ENCODE measurements around the gene PTPRG. TPM values are rescaled to one million over a fixed set of nuclear protein-coding genes. Genes with fewer than 3 reads are reported as not detected.

The PTPRG gene
- total RNA-seq, 2 experiments from 2014 or later: 0.13 to 0.70 TPM

DNA sequence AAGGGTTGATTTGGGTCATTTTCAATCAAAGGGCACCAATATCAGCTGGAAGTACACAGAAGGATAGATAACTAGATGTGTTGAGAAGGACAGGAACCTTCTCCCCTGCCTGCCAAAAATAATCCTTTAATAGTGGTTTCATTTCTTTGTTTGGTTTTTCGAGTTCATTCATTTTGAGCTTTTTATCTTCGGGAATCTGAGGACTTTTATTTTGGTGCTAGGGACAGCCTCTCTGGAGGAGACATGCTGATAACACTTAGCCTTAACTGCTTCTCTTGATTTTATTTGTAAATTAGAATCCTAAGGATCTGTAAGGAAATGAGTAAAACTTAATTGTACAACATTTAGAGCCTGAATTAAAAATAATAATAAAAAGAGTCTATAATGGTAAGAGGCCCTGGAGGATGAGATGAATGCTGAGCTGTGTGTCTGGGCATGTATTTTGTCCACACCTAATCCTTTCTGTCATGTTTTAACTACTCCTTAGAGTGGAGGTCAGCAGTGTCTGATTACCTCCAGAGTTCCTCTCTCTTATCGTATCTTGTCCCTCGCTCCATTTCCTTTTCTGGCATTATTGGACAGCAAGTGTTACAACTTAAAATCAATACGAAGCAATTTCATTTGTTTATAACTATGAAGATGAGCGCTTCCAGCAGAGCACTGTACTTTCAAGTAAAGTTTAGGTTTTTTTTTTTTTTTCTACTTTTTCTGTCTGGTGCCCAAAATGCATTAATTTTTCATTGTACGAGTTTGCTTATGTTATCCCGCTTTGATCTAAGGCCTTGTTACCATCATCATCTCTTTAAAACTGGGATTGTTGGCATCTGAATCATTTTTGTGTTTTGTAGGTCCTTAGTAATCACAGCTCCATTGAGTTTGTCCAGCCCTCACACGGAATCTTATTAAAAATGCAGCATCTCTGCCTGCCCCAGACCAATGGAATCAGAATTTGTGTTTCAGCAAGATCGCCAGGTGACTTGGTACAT, 22.8 kb downstream of the PTPRG start:
- DNase-seq (ENCODE audit: low spot score): no peak
- no peaks in the 10 kb centered on the region for H4K20me1 ChIP-seq (ENCODE audit: insufficient read depth, low read length)
- no peak overlapping the region for H3K4me2 ChIP-seq (ENCODE audit: low read length)
- no peaks in the 10 kb centered on the region for H3K36me3 ChIP-seq (ENCODE audit: insufficient read depth, low read length)
- intact Hi-C loops (cut with micrococcal nuclease; ENCODE audit: unreplicated experiment): no loop called here
- no peak overlapping the region for H2AFZ ChIP-seq (ENCODE audit: low read length)
- H3K9me2 ChIP-seq (ENCODE audit: insufficient read depth, low read length): no peaks in the 10 kb centered on the region
- ChIA-PET POLR2A (interaction anchor here (0.7 kb wide), 3 partner anchors 21 to 1333 kb away, joined by 3 to 4 read pairs (median 3); no protein-coding TSS in a partner anchor), CTCF (ENCODE audit: unreplicated experiment) (no interaction called here)
- no peaks in the 10 kb centered on the region for H3K9me3 ChIP-seq (ENCODE audit: low read length)
- H3K4me3 ChIP-seq (ENCODE audit: low read depth, low read length, poor library complexity, severe bottlenecking): no peak overlapping the region
- no peaks in the 10 kb centered on the region for H3K4me1 ChIP-seq (ENCODE audit: insufficient read depth, low read length, poor library complexity, severe bottlenecking)
- TF ChIP-seq EZH2phosphoT487 (IDR thresholded peaks at IDR 0.05; ENCODE audit: borderline replicate concordance, low read depth, low read length) (no peak), CTCF (conservative IDR thresholded peaks at IDR 0.05; ENCODE audit: low read length) (no peak)
- no peaks in the 10 kb centered on the region for H3K79me2 ChIP-seq (ENCODE audit: insufficient read depth, low read depth, low read length)
- H3K27ac ChIP-seq (ENCODE audit: low read depth, low read length, poor library complexity, severe bottlenecking): no peak overlapping the region
- no TSS peak for BruUV-seq (replicated peaks)

DNA sequence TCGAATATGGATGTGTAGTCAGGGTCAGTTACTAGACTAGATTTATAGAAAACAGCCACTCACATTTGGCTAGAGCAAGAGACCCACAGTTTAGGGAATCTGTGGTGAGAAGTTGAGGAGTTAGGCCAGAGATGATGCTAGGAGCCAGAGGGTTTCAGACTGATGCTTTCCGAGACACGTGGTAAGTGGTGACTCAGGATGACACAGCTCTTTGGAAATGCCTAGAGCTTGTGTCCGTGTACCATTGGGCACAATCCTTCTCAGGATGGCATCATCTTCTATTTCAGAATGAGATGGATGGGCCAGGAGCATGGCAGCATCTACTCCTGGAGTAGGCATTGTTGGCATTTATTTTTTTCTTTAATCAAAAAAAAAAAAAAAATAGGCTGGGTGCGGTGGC, 28.5 kb downstream of the PTPRG start:
- CTCF ChIA-PET (ENCODE audit: unreplicated experiment): no interaction called here
- Histone ChIP-seq H3K4me2 (ENCODE audit: low read length) (no peak overlapping the region), H4K20me1 (ENCODE audit: insufficient read depth, low read length) (no peaks in the 10 kb centered on the region), H3K9me3 (ENCODE audit: low read length) (no peaks in the 10 kb centered on the region), H3K79me2 (ENCODE audit: insufficient read depth, low read depth, low read length) (no peaks in the 10 kb centered on the region), H3K9me2 (ENCODE audit: insufficient read depth, low read length) (no peaks in the 10 kb centered on the region), H3K4me1 (ENCODE audit: insufficient read depth, low read length, poor library complexity, severe bottlenecking) (no peaks in the 10 kb centered on the region), H3K4me3 (ENCODE audit: low read depth, low read length, poor library complexity, severe bottlenecking) (no peak overlapping the region), H3K27ac (ENCODE audit: low read depth, low read length, poor library complexity, severe bottlenecking) (no peak overlapping the region), H2AFZ (ENCODE audit: low read length) (no peak overlapping the region), H3K36me3 (ENCODE audit: insufficient read depth, low read length) (no peaks in the 10 kb centered on the region)
- POLR2A ChIA-PET: interaction anchor here (0.7 kb wide), 3 partner anchors 18 to 186 kb away, joined by 3 read pairs; no protein-coding TSS in a partner anchor
- TF ChIP-seq CTCF (conservative IDR thresholded peaks at IDR 0.05; ENCODE audit: low read length): no peak
- no peak for TF ChIP-seq EZH2phosphoT487 (IDR thresholded peaks at IDR 0.05; ENCODE audit: borderline replicate concordance, low read depth, low read length)
- BruUV-seq (replicated peaks): no TSS peak
- no peak for DNase-seq (ENCODE audit: low spot score)
- intact Hi-C loops (cut with micrococcal nuclease; ENCODE audit: unreplicated experiment): no loop called here

DNA sequence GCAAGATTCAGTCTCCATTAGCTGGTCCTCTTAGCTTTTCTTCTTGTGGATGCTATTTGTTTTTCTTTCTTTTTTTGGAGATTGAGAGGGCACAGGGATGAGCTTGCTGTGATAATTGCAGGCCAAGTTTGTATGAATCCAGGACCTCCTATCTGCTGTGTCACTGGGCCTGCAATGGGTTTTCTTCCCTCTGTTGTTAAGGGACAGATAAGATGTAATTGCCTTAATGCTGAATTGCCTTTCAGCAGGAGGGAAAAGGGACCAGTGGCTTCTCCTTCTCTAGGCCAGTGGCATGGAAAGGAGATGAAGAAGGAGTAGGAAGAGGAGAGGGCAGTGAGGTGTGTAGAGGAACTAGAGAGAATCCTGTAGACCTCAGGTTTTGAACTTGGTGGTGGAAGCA, 29.9 kb downstream of the PTPRG start:
- intact Hi-C loops (cut with micrococcal nuclease; ENCODE audit: unreplicated experiment): no loop called here
- no peaks in the 10 kb centered on the region for H3K9me3 ChIP-seq (ENCODE audit: low read length)
- no peak overlapping the region for H3K4me2 ChIP-seq (ENCODE audit: low read length)
- H2AFZ ChIP-seq (ENCODE audit: low read length): no peak overlapping the region
- CTCF ChIA-PET (ENCODE audit: unreplicated experiment): no interaction called here
- no peaks in the 10 kb centered on the region for H3K9me2 ChIP-seq (ENCODE audit: insufficient read depth, low read length)
- TF ChIP-seq EZH2phosphoT487 (IDR thresholded peaks at IDR 0.05; ENCODE audit: borderline replicate concordance, low read depth, low read length): no peak
- TF ChIP-seq CTCF (conservative IDR thresholded peaks at IDR 0.05; ENCODE audit: low read length): no peak
- H3K36me3 ChIP-seq (ENCODE audit: insufficient read depth, low read length): no peaks in the 10 kb centered on the region
- no peak overlapping the region for H3K27ac ChIP-seq (ENCODE audit: low read depth, low read length, poor library complexity, severe bottlenecking)
- no peaks in the 10 kb centered on the region for H4K20me1 ChIP-seq (ENCODE audit: insufficient read depth, low read length)
- H3K79me2 ChIP-seq (ENCODE audit: insufficient read depth, low read depth, low read length): no peaks in the 10 kb centered on the region
- no TSS peak for BruUV-seq (replicated peaks)
- no peak for DNase-seq (ENCODE audit: low spot score)
- POLR2A ChIA-PET: no interaction called here
- H3K4me1 ChIP-seq (ENCODE audit: insufficient read depth, low read length, poor library complexity, severe bottlenecking): no peaks in the 10 kb centered on the region
- no peak overlapping the region for H3K4me3 ChIP-seq (ENCODE audit: low read depth, low read length, poor library complexity, severe bottlenecking)
